Astrocyte (in vitro differentiated cells and primary cell): Measurements from ENCODE around the gene PLA2G3.

Source experiments
- CTCF ChIP-seq: IDR thresholded peaks from 2 replicates; pipeline ENCODE4 v1.5.1; 2011; ENCODE audit warnings: low read depth, mild to moderate bottlenecking, inconsistent platforms, low read length, moderate library complexity; ENCODE audit not compliant: insufficient read depth
- EZH2 ChIP-seq: IDR thresholded peaks from 2 replicates; pipeline ENCODE4 v1.6.1; 2012; ENCODE audit warnings: mild to moderate bottlenecking, low read length, inconsistent platforms; ENCODE audit not compliant: insufficient read depth

GRCh38 chr22:31085928-31086327, 54.4 kb downstream of the PLA2G3 start:
- TF ChIP-seq CTCF = no peak
- no peak for TF ChIP-seq EZH2
